HG02623 (cell line): Measurements from ENCODE around the gene SLC48A1.

Experiments
- ATAC-seq: cut with Tn5 transposase; IDR thresholded peaks from one replicate; pipeline ENCODE4 v1.9.1; 2021; ENCODE audit warnings: moderate library complexity; ENCODE audit not compliant: unreplicated experiment

Gene SLC48A1

GRCh38 chr12:47821346-47821706 lies 48.3 kb downstream of the SLC48A1 start:
- ATAC-seq: no peak

GRCh38 chr12:47822401-47822800 lies 49.4 kb downstream of the SLC48A1 start:
- no peak for ATAC-seq

- no peak for ATAC-seq
Observed at GRCh38 chr12:47822863-47823262, 49.8 kb downstream of the SLC48A1 start.

DNA sequence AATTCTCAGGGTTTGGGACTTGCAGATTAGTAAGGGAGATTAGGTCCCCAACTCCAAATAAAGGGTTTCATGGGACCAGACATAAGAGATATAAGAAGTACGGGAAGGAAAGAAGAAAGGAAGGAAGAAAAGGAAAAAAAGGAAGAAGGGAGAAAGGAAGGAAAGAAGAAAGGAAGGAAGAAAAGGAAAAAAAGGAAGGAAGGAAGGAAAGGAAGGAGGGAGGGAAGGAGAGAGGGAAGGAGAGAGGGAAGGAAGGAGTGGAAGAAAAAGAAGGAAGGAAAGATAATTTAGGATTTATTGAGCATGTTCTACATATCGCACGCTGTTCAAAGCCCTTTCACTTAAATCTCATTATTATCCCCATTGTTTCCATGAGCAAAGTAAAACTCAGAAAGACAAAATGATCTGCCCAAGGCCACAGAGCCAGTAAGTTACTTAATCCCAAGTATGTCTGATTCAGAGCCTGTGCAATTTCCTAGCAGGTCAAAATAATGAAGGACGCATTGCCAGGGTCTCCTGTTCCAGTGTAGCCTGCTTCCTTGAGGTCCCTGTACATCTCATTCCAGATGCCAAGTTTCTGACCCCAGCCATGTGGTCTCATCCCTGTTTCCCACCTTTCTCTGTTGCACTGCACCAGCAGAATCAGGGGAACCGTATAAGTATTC lies 50.5 kb downstream of the SLC48A1 start:
- ATAC-seq: no peak

DNA sequence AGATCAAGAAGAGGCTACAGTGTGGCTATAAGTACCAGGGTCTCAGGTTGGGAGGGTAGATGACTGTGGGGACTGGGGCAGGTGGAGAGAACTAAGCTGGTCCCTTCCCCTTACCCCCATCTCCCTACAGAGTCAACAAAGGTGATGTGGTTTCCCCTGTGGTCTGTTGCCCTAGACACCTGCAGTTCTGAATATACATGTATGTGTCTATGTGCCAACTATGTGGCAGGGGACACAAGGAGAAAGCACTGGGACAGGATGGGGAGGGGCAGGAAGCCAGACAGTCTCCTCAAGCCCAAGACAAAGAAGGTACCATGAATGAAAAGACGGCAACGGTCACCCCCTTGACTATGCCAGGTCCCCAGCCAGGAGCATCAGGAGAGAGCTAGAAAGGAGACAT lies 51.2 kb downstream of the SLC48A1 start:
- no peak for ATAC-seq

GRCh38 chr12:47824635-47825034 lies 51.6 kb downstream of the SLC48A1 start:
- ATAC-seq: no peak

GRCh38 chr12:47825173-47825639 lies 52.2 kb downstream of the SLC48A1 start:
- ATAC-seq: no peak

- no peak for ATAC-seq
Observed at GRCh38 chr12:47828008-47828975, 55.3 kb downstream of the SLC48A1 start.

- ATAC-seq: no peak
Observed at GRCh38 chr12:47828976-47829482, 56.0 kb downstream of the SLC48A1 start.

- ATAC-seq: no peak
Observed at GRCh38 chr12:47829584-47829983, 56.5 kb downstream of the SLC48A1 start.
